22Rv1 (cell line): ENCODE data around the gene CNTROB.

ENCODE experiments used
- ZFX ChIP-seq: fragments of 450-650 bp; IDR thresholded peaks from 2 replicates; pipeline ENCODE4 v1.6.1; 2017; ENCODE audit warnings: antibody characterized with exemption, borderline replicate concordance
- TF ChIP-seq, protein P1 (sequence below): fragments of 450-650 bp; IDR thresholded peaks from 2 replicates; pipeline ENCODE4 v1.5.1; 2017; ENCODE audit warnings: mild to moderate bottlenecking

DNA sequence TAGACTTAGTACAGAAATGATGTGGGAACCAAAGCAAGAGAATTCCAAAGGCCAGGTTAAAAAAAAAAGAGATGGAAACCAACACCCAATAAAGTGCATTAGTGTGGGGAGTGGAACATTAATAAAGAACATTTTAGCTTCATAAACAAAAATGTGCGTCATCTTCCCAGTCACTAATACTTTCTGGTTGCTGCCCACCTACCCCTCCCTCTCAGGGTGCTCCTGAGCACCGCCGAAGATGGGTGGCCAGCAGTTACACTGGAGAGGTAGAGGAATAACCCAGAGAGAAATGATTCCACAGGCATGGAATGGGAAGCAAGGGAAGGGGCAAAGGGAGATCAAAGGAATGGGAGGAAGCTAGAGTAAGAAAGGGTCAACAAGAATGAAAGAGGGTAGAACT, 49.4 kb upstream of the CNTROB start:
- TF ChIP-seq ZFX, result no peak
- TF ChIP-seq, protein P1, sequence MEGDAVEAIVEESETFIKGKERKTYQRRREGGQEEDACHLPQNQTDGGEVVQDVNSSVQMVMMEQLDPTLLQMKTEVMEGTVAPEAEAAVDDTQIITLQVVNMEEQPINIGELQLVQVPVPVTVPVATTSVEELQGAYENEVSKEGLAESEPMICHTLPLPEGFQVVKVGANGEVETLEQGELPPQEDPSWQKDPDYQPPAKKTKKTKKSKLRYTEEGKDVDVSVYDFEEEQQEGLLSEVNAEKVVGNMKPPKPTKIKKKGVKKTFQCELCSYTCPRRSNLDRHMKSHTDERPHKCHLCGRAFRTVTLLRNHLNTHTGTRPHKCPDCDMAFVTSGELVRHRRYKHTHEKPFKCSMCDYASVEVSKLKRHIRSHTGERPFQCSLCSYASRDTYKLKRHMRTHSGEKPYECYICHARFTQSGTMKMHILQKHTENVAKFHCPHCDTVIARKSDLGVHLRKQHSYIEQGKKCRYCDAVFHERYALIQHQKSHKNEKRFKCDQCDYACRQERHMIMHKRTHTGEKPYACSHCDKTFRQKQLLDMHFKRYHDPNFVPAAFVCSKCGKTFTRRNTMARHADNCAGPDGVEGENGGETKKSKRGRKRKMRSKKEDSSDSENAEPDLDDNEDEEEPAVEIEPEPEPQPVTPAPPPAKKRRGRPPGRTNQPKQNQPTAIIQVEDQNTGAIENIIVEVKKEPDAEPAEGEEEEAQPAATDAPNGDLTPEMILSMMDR, result no peak
